DOHH2 (cell line): ENCODE results near the gene NPIPB9.

ENCODE experiments used
- H3F3A ChIP-seq: fragments of 200-600 bp; sonication (generic), shearing (Covaris generic); 2 replicates; pipeline ENCODE4 v1.6.0; 2016; ENCODE audit warnings: antibody characterized with exemption, mild to moderate bottlenecking; ENCODE audit not compliant: control insufficient read depth, insufficient read depth
- H3K27ac ChIP-seq: fragments of 200-600 bp; sonication (generic); 2 replicates; pipeline ENCODE4 v1.5.1; 2014; ENCODE audit warnings: low read depth, mild to moderate bottlenecking, low read length, moderate library complexity
- H3K27me3 ChIP-seq: fragments of 200-600 bp; sonication (generic); 2 replicates; pipeline ENCODE4 v1.6.1; 2014; ENCODE audit warnings: mild to moderate bottlenecking, low read length, mixed read lengths; ENCODE audit not compliant: control insufficient read depth
- H3K36me3 ChIP-seq: fragments of 200-600 bp; sonication (generic); 2 replicates; pipeline ENCODE4 v1.6.1; 2014; ENCODE audit warnings: mild to moderate bottlenecking, low read length, moderate library complexity, mixed read lengths; ENCODE audit not compliant: control insufficient read depth
- H3K4me1 ChIP-seq: fragments of 200-600 bp; sonication (generic); 2 replicates; pipeline ENCODE4 v1.6.1; 2014; ENCODE audit warnings: mild to moderate bottlenecking, low read length, mixed read lengths; ENCODE audit not compliant: control insufficient read depth
- H3K4me2 ChIP-seq: fragments of 200-600 bp; sonication (generic); 2 replicates; pipeline ENCODE4 v1.6.0; 2014; ENCODE audit warnings: mild to moderate bottlenecking, low read length, moderate library complexity
- H3K4me3 ChIP-seq: fragments of 200-600 bp; sonication (generic); 2 replicates; pipeline ENCODE4 v1.5.1; 2014; ENCODE audit warnings: mild to moderate bottlenecking, low read length, mixed read lengths
- H3K79me2 ChIP-seq: fragments of 200-600 bp; sonication (generic); 2 replicates; pipeline ENCODE4 v1.6.1; 2014; ENCODE audit warnings: mild to moderate bottlenecking, low read length, mixed read lengths; ENCODE audit not compliant: control insufficient read depth
- H3K9me2 ChIP-seq: fragments of 200-600 bp; sonication (generic); replicated peaks from 2 replicates; pipeline ENCODE4 v1.6.1; 2014; ENCODE audit warnings: mild to moderate bottlenecking, low read length, mixed read lengths; ENCODE audit not compliant: control insufficient read depth
- H3K9me3 ChIP-seq: fragments of 200-600 bp; sonication (generic); 2 replicates; pipeline ENCODE4 v1.6.1; 2014; ENCODE audit warnings: antibody characterized with exemption, low read length, mixed read lengths; ENCODE audit not compliant: control insufficient read depth, insufficient read depth
- H4K20me1 ChIP-seq: fragments of 200-600 bp; sonication (generic); 2 replicates; pipeline ENCODE4 v1.6.0; 2014; ENCODE audit warnings: low read depth, mild to moderate bottlenecking, antibody characterized with exemption, low read length, moderate library complexity; ENCODE audit not compliant: control insufficient read depth, insufficient read depth
- CTCF ChIP-seq: fragments of 200-600 bp; sonication (generic); IDR thresholded peaks from one replicate; pipeline ENCODE4 v1.5.1; 2014; ENCODE audit warnings: antibody characterized with exemption, mild to moderate bottlenecking, low read depth, low read length; ENCODE audit not compliant: poor library complexity, severe bottlenecking

Gene NPIPB9

GRCh38 chr16:28821874-28822519, 70.4 kb downstream of the NPIPB9 start:
- no peak for TF ChIP-seq CTCF
- Histone ChIP-seq H3K4me1 (peaks cover 20% of the 10 kb centered on the region), H4K20me1 (peaks cover 24% of the 10 kb centered on the region), H3K4me2 (peak overlapping the region; percentile 73), H3K9me3 (no peaks in the 10 kb centered on the region), H3K27me3 (no peaks in the 10 kb centered on the region), H3K27ac (peak overlapping the region; percentile 95), H3K9me2 (no peaks in the 10 kb centered on the region), H3F3A (peaks cover 6% of the 10 kb centered on the region; the same call in 1 of the 2 replicates), H3K4me3 (peak overlapping the region; percentile 89), H3K36me3 (peaks cover 47% of the 10 kb centered on the region), H3K79me2 (peaks cover 53% of the 10 kb centered on the region)
